Coronary artery (tissue), 2 donors: ENCODE results near the gene NR2F1.

ENCODE experiments used
- DNase-seq: peaks from one replicate; pipeline ENCODE4 v3.0.0-alpha.2; 2017; ENCODE audit warnings: low spot score
- H3K27ac ChIP-seq, 2 donors: fragments of 200-600 bp; sonication (generic); one replicate each; pipeline ENCODE4 v1.5.1; 2016 to 2019
- H3K4me3 ChIP-seq: fragments of 200-600 bp; sonication (generic); 2 replicates; pipeline ENCODE4 v1.5.1; 2016; ENCODE audit warnings: mild to moderate bottlenecking, moderate library complexity
- CTCF ChIP-seq: fragments of 200-600 bp; sonication (generic); IDR thresholded peaks from one replicate; pipeline ENCODE4 v1.5.1; 2019; ENCODE audit warnings: antibody characterized with exemption

NR2F1 gene

DNA sequence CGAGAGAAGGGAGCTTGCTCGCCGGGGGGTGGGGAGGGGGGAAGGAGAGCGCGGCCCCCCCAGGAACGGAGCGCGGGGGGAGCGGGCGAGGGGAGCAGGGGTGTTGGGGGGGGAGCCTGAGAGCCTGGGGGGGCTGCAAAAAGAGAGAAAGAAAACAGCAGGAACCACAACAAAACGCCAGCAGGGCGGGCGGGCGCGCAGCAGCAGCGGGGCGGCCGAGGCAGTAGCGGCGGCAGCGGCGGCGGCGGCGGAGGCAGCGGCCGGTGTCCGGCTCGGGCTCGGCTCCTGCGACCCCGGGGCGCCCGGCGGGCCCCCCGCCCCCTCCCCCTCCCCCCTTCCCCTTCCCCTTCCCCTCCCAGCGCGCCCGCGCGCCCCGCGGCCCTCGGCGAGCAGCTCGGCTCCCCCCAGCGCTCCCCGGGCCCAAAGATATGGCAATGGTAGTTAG lies 1.6 kb downstream of the NR2F1 start:
- Histone ChIP-seq H3K27ac (peak overlapping the region in 1 of 2 donors; percentile 48), H3K4me3 (peak overlapping the region; percentile 68)
- DNase-seq, result no peak
- TF ChIP-seq CTCF, result no peak

- Histone ChIP-seq H3K27ac (peak overlapping the region in 1 of 2 donors; percentile 48), H3K4me3 (peak overlapping the region; percentile 68)
- no peak for TF ChIP-seq CTCF
- DNase-seq, result no peak
These were observed 2.2 kb downstream of the NR2F1 start for GRCh38 chr5:93585041-93585766.

DNA sequence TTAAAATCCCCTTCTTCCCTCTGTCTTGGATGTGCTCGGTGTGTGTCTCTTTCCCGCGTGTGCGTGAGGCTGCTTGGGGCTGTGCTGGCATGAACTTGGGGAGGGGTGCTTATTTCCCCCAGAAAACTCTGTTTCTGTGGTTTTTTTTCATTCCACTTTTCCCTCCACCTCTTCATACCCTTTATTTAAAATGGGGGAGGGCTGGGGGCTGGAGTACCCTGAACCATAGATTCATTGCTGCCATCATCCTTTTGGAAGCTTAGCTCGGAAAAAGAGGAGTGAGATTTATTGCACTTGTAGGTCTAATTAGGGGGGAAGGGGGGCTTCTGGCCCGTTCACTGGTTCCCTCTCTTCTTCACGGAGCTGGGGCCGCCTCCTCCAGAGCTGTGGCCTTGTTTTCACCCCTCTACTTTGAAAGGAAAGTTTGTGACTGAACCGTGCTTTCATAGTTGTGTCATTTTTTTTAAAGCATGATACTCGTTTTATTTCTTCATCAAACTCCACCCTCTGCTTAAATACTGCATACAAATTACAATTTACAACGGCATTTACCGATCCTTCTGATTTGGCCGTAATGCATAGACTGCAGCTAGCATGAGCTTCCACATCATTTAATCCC lies 2.9 kb downstream of the NR2F1 start:
- no peak for TF ChIP-seq CTCF
- H3K4me3 ChIP-seq, result peak overlapping the region; percentile 68
- no peak overlapping the region for H3K27ac ChIP-seq
- no peak for DNase-seq

GRCh38 chr5:93586736-93587596 lies 3.9 kb downstream of the NR2F1 start:
- TF ChIP-seq CTCF, result no peak
- DNase-seq, result no peak
- H3K4me3 ChIP-seq, result peak overlapping the region; percentile 38
- H3K27ac ChIP-seq, result no peak overlapping the region

DNA sequence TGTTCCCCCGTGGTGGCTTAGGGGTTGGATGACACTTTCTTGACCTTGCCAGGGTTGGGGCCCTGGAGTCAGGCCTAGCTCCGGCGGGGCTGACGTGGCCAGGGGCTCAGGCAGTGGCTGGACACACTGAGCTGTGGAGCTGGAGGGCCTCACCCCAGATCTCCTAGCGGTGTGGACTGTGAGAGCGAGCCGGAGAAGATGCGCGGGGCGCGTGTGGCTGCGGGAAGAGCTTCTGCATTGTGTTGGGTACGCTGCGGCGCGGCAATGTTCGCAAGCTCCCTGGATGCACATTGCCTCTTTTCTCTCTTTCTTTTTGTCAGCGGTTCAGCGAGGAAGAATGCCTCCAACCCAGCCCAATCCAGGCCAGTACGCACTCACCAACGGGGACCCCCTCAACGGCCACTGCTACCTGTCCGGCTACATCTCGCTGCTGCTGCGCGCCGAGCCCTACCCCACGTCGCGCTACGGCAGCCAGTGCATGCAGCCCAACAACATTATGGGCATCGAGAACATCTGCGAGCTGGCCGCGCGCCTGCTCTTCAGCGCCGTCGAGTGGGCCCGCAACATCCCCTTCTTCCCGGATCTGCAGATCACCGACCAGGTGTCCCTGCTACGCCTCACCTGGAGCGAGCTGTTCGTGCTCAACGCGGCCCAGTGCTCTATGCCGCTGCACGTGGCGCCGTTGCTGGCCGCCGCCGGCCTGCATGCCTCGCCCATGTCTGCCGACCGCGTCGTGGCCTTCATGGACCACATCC lies 4.8 kb downstream of the NR2F1 start:
- no peak overlapping the region for H3K27ac ChIP-seq
- H3K4me3 ChIP-seq, result peak overlapping the region; percentile 38
- TF ChIP-seq CTCF, result no peak
- no peak for DNase-seq

DNA sequence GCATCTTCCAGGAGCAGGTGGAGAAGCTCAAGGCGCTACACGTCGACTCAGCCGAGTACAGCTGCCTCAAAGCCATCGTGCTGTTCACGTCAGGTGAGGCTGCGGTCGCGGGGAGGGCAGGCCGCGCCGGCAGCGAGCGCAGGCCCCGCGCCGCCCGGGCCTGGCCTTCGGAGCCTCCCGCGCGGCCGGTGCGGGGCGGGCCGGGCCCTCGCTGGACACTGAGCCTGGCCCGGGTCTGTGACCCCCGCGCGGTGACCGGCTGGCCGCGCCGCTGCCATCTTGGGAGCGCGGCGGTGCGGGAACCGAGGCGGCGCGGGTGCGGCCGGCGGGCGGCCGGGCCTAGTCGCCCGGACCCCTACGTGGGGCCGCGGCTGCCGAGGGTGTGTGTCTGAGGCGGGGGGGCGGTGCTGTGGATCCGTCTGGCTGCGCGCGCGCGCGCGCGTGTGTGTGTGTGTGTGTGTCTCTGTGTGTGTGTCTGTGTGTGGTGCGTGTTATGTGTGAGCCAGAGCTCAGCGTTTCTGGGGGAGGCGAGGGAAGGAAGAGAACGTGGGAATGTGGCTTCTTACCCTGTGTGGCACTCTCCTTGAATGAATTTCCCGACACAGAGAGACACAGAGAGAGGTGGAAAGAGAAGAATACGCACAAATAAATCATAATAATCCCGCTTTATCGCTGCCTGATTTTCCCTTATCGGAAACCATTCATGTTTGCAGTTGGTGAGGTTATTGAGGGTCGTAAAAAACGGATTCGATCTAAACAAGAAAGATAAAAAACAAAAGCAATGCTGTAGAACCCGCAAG lies 5.5 kb downstream of the NR2F1 start:
- no peak for DNase-seq

More for the DNA sequence above, 5.5 kb downstream of the NR2F1 start:
- no peak overlapping the region for H3K27ac ChIP-seq
- TF ChIP-seq CTCF, result no peak
- H3K4me3 ChIP-seq, result peak overlapping the region; percentile 38
